ENCODE results near the gene CROCC. TPM values are rescaled to one million over a fixed set of nuclear protein-coding genes. Genes with fewer than 3 reads are reported as not detected.

Gene CROCC
- total RNA-seq, 4 donors from 2014 or later: 22.3 to 164 (median 68.4) TPM

GRCh38 chr1:16924216-16924918 lies 2.6 kb downstream of the CROCC start:
- Histone ChIP-seq H3K36me3 (peaks cover 0 to 4% (median 0%) of the 10 kb centered on the region in 3 donors), H3K9me3 (no peaks in the 10 kb centered on the region), H3K27ac (no peak overlapping the region), H3K4me3 (no peak overlapping the region), H3K27me3 (peaks cover 0 to 19% of the 10 kb centered on the region in 2 donors), H3K4me1 (peaks cover 0 to 25% (median 3%) of the 10 kb centered on the region in 4 donors)
- TF ChIP-seq POLR2A (IDR thresholded peaks at IDR 0.05): no peak
- no peak for TF ChIP-seq EP300 (IDR thresholded peaks at IDR 0.05)
- no peak for TF ChIP-seq CTCF (IDR thresholded peaks at IDR 0.05)
- DNase-seq (ENCODE audit: low spot score in 2 of 2): no peak
- 89 to 90% methylated on average over 23 of the region's 23 CpGs for WGBS, 2 donors

GRCh38 chr1:16924919-16925477 lies 3.3 kb downstream of the CROCC start:
- H3K9me3 ChIP-seq: no peaks in the 10 kb centered on the region
- no peak overlapping the region for H3K27ac ChIP-seq
- no peak overlapping the region for H3K4me3 ChIP-seq
- peaks cover 0 to 25% (median 3%) of the 10 kb centered on the region in 4 donors for H3K4me1 ChIP-seq
- no peak for TF ChIP-seq EP300 (IDR thresholded peaks at IDR 0.05)
- no peak for TF ChIP-seq CTCF (IDR thresholded peaks at IDR 0.05)
- TF ChIP-seq POLR2A (IDR thresholded peaks at IDR 0.05): no peak
- WGBS, 2 donors: 87 to 89% methylated on average over 13 of the region's 13 CpGs
- no peak for DNase-seq (ENCODE audit: low spot score in 2 of 2)
- H3K27me3 ChIP-seq: peaks cover 0 to 19% of the 10 kb centered on the region in 2 donors
- peaks cover 0 to 10% (median 0%) of the 10 kb centered on the region in 3 donors for H3K36me3 ChIP-seq

- Histone ChIP-seq H3K4me1 (peaks cover 0 to 25% (median 3%) of the 10 kb centered on the region in 4 donors), H3K27ac (no peak overlapping the region), H3K27me3 (peaks cover 0 to 19% of the 10 kb centered on the region in 2 donors), H3K36me3 (peaks cover 0 to 19% (median 0%) of the 10 kb centered on the region in 3 donors), H3K9me3 (no peaks in the 10 kb centered on the region), H3K4me3 (no peak overlapping the region)
- WGBS, 2 donors: 73 to 80% methylated on average over 13 of the region's 13 CpGs
- TF ChIP-seq POLR2A (IDR thresholded peaks at IDR 0.05): no peak
- no peak for TF ChIP-seq CTCF (IDR thresholded peaks at IDR 0.05)
- DNase-seq (ENCODE audit: low spot score in 2 of 2): no peak
Measured at GRCh38 chr1:16925635-16926490, 4.1 kb downstream of the CROCC start.

- H3K4me1 ChIP-seq: peaks cover 0 to 19% (median 2%) of the 10 kb centered on the region in 4 donors
- H3K27me3 ChIP-seq: peaks cover 0 to 17% of the 10 kb centered on the region in 2 donors
- no peak overlapping the region for H3K4me3 ChIP-seq
- TF ChIP-seq POLR2A (IDR thresholded peaks at IDR 0.05) (no peak), CTCF (IDR thresholded peaks at IDR 0.05) (no peak), EP300 (IDR thresholded peaks at IDR 0.05) (no peak)
- no peak overlapping the region for H3K27ac ChIP-seq
- 53% methylated on average over 10 of the region's 10 CpGs for WGBS, 2 donors
- H3K9me3 ChIP-seq: no peaks in the 10 kb centered on the region
- peaks cover 0 to 26% (median 0%) of the 10 kb centered on the region in 3 donors for H3K36me3 ChIP-seq
- DNase-seq (ENCODE audit: low spot score in 2 of 2): no peak
Measured at GRCh38 chr1:16926491-16927073, 4.9 kb downstream of the CROCC start.
